ENCODE results near the gene ALDH1B1. TPM values are rescaled to one million over a fixed set of nuclear protein-coding genes. Genes with fewer than 3 reads are reported as not detected.

Gene ALDH1B1
- total and polyA plus RNA-seq, 2 of the 13 experiments (the other 11 are each of a cell fraction or from before 2014, with no cell fraction given): 45.1 to 125 TPM

DNA sequence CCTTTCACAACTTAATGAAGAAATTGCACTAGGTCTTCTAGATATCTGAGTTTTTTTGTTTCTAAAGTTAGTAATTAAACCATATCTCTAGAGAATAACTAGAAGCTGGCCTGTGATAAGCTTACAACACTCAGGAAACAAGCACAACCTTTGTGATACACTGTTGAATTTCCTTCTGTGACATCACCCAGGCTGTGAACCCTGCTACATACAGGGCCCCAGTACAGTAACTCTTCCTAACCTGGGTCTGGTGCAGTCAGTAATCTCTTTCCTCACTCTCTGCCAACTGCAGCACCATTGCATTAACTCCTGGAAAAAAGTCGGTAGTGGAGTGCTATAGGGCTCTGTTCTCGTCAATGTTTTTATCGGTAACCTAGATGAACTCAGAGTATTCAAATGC lies 42.4 kb downstream of the ALDH1B1 start (continued):
- TF ChIP-seq, protein P1, sequence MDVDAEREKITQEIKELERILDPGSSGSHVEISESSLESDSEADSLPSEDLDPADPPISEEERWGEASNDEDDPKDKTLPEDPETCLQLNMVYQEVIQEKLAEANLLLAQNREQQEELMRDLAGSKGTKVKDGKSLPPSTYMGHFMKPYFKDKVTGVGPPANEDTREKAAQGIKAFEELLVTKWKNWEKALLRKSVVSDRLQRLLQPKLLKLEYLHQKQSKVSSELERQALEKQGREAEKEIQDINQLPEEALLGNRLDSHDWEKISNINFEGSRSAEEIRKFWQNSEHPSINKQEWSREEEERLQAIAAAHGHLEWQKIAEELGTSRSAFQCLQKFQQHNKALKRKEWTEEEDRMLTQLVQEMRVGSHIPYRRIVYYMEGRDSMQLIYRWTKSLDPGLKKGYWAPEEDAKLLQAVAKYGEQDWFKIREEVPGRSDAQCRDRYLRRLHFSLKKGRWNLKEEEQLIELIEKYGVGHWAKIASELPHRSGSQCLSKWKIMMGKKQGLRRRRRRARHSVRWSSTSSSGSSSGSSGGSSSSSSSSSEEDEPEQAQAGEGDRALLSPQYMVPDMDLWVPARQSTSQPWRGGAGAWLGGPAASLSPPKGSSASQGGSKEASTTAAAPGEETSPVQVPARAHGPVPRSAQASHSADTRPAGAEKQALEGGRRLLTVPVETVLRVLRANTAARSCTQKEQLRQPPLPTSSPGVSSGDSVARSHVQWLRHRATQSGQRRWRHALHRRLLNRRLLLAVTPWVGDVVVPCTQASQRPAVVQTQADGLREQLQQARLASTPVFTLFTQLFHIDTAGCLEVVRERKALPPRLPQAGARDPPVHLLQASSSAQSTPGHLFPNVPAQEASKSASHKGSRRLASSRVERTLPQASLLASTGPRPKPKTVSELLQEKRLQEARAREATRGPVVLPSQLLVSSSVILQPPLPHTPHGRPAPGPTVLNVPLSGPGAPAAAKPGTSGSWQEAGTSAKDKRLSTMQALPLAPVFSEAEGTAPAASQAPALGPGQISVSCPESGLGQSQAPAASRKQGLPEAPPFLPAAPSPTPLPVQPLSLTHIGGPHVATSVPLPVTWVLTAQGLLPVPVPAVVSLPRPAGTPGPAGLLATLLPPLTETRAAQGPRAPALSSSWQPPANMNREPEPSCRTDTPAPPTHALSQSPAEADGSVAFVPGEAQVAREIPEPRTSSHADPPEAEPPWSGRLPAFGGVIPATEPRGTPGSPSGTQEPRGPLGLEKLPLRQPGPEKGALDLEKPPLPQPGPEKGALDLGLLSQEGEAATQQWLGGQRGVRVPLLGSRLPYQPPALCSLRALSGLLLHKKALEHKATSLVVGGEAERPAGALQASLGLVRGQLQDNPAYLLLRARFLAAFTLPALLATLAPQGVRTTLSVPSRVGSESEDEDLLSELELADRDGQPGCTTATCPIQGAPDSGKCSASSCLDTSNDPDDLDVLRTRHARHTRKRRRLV (CRISPR knock-in tag; IDR thresholded peaks at IDR 0.05): no peak
- TF ChIP-seq RXRA (CRISPR knock-in tag; IDR thresholded peaks at IDR 0.05) (no peak), KLF16 (CRISPR knock-in tag; IDR thresholded peaks at IDR 0.05) (no peak), HOXA7 (CRISPR knock-in tag; IDR thresholded peaks at IDR 0.05) (no peak), NFIB (CRISPR knock-in tag; IDR thresholded peaks at IDR 0.05; ENCODE audit: borderline replicate concordance) (no peak), ZBTB20 (CRISPR knock-in tag; IDR thresholded peaks at IDR 0.05; ENCODE audit: borderline replicate concordance, low read depth) (no peak), TEAD3 (CRISPR knock-in tag; optimal IDR thresholded peaks at IDR 0.05; ENCODE audit: borderline replicate concordance) (no peak), CHD4 (IDR thresholded peaks at IDR 0.05; ENCODE audit: borderline replicate concordance, low read length) (no peak), ZNF326 (CRISPR knock-in tag; IDR thresholded peaks at IDR 0.05; ENCODE audit: borderline replicate concordance) (no peak), ZNF747 (CRISPR knock-in tag; IDR thresholded peaks at IDR 0.05; ENCODE audit: borderline replicate concordance) (no peak), ZFX (CRISPR knock-in tag; IDR thresholded peaks at IDR 0.05; ENCODE audit: low read depth) (peak; percentile 44), ZNF644 (CRISPR knock-in tag; IDR thresholded peaks at IDR 0.05; ENCODE audit: low read depth) (no peak), ZFP36L1 (CRISPR knock-in tag; IDR thresholded peaks at IDR 0.05) (no peak), SSRP1 (CRISPR knock-in tag; IDR thresholded peaks at IDR 0.05) (no peak), CREM (IDR thresholded peaks at IDR 0.05) (no peak), CREM (CRISPR knock-in tag; IDR thresholded peaks at IDR 0.05) (no peak), KLF15 (CRISPR knock-in tag; IDR thresholded peaks at IDR 0.05; ENCODE audit: borderline replicate concordance) (no peak), RARA (CRISPR knock-in tag; IDR thresholded peaks at IDR 0.05) (peak; percentile 25; the same call in 1 of the 2 replicates)
- TF ChIP-seq, protein P2, sequence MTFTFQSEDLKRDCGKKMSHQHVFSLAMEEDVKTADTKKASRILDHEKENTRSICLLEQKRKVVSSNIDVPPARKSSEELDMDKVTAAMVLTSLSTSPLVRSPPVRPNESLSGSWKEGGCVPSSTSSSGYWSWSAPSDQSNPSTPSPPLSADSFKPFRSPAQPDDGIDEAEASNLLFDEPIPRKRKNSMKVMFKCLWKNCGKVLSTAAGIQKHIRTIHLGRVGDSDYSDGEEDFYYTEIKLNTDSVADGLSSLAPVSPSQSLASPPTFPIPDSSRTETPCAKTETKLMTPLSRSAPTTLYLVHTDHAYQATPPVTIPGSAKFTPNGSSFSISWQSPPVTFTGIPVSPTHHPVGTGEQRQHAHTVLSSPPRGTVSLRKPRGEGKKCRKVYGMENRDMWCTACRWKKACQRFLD (CRISPR knock-in tag; IDR thresholded peaks at IDR 0.05; ENCODE audit: borderline replicate concordance): no peak
- TF ChIP-seq, protein P3, sequence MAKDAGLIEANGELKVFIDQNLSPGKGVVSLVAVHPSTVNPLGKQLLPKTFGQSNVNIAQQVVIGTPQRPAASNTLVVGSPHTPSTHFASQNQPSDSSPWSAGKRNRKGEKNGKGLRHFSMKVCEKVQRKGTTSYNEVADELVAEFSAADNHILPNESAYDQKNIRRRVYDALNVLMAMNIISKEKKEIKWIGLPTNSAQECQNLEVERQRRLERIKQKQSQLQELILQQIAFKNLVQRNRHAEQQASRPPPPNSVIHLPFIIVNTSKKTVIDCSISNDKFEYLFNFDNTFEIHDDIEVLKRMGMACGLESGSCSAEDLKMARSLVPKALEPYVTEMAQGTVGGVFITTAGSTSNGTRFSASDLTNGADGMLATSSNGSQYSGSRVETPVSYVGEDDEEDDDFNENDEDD (CRISPR knock-in tag; IDR thresholded peaks at IDR 0.05; ENCODE audit: borderline replicate concordance): no peak
- TF ChIP-seq, protein P4, sequence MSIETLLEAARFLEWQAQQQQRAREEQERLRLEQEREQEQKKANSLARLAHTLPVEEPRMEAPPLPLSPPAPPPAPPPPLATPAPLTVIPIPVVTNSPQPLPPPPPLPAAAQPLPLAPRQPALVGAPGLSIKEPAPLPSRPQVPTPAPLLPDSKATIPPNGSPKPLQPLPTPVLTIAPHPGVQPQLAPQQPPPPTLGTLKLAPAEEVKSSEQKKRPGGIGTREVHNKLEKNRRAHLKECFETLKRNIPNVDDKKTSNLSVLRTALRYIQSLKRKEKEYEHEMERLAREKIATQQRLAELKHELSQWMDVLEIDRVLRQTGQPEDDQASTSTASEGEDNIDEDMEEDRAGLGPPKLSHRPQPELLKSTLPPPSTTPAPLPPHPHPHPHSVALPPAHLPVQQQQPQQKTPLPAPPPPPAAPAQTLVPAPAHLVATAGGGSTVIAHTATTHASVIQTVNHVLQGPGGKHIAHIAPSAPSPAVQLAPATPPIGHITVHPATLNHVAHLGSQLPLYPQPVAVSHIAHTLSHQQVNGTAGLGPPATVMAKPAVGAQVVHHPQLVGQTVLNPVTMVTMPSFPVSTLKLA (IDR thresholded peaks at IDR 0.05): no peak
- TF ChIP-seq, protein P5, sequence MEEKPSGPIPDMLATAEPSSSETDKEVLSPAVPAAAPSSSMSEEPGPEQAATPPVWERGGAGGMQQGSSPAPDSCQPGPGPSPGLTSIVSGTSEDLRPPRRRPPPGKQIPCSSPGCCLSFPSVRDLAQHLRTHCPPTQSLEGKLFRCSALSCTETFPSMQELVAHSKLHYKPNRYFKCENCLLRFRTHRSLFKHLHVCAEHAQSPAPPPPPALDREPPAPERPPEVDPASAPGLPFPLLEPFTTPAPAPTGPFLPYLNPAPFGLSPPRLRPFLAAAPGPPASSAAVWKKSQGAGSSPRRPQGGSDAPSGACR (CRISPR knock-in tag; IDR thresholded peaks at IDR 0.05): no peak

Data from HepG2 (cell line).